ENCODE measurements around the gene SLC30A9. TPM values are rescaled to one million over a fixed set of nuclear protein-coding genes. Genes with fewer than 3 reads are reported as not detected.

SLC30A9 gene
- 101 and 104 TPM in 2 replicates for total RNA-seq

DNA sequence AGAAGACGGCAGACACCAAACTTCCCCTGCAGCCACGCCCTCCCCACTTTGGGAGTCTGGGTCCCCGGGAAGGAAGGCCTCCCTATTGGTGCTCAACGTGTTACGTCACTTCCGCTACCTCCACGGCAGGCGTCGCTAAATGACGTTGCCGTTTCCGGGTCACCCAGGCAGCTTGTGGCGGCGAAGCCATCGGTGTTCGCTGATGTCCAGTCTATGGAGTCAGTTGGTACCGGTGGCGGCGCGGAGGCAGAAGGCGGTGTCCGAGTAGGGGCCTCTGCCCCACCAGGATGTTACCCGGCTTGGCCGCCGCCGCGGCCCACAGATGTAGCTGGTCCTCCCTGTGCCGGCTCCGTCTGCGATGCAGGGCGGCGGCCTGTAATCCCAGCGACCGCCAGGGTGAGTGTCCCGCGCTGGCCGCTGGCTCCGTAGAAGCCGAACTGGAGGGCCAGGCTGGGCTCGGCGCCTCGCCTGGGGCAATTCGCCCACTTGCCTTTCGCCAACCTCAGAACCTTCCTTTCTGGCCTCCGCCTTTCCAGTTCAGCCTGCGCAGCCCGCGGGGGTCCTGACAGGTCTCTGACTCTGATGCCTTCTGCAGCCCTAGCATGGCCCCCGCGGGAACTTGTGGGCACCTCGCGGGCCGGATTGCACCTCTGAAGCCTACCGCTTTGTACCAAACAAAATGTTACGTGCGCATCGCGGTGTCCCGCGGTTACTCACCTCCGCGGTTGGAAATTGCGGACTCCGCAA, at the start of gene SLC30A9:
TSS of gene SLC30A9 (plus strand) at position 166 of the 747 bp plus-strand sequence. CDS start at position 288, 122 bp downstream.

DNA sequence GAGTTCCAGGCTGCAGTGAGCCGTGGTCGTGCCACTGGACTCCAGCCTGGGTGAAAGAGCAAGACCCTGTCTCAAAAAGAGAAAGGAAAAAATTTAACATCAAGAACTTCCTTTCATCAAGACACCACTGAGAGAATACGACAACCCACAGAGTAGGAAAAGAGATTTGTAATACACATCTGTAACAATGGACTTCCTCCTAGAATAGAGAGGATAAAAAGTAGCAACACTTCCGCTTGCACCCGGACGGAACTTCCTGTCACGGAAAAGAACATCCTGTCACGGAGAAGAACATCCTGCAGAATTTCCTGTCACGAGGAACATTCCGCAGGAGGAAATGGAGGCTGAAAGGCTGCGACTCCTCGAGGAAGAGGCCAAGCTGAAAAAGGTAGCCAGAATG, 8.9 kb upstream of the SLC30A9 start, which contains the start of gene DCAF4L1:
TSS of gene DCAF4L1 (plus strand) at position 301 of the 400 bp plus-strand sequence. CDS start at position 338, 37 bp downstream.

Other genes starting within 250 kb of the SLC30A9 start
- gene PHOX2B, start 241.8 kb upstream of the SLC30A9 start, total RNA-seq: not detected in 2 replicates
- gene TMEM33, start 55.1 kb upstream of the SLC30A9 start, total RNA-seq: 49.5 and 60.3 TPM in 2 replicates
- 0.11 and 0.12 TPM in 2 replicates for gene DCAF4L1, start 8.8 kb upstream of the SLC30A9 start, total RNA-seq
- under 0.01 and 0.12 TPM in 2 replicates for gene BEND4, start 162.1 kb downstream of the SLC30A9 start, total RNA-seq